ENCODE results near the gene LDHB.
"Not testable (repeated sequence)": the region's sequence is repeated elsewhere in the genome, so short reads cannot be mapped to it uniquely, and the experiment has no call there.

LDHB gene

GRCh38 chr12:21647179-21647578, 10.5 kb downstream of the LDHB start:
- Histone ChIP-seq H3K36me3 (ENCODE audit: control insufficient read depth, insufficient read depth, low read length) (peaks cover 9% of the 10 kb centered on the region), H3K4me3 (replicated peaks; ENCODE audit: low read depth, low read length) (no peak overlapping the region), H3K27me3 (replicated peaks; ENCODE audit: control insufficient read depth, insufficient read depth, low read length) (no peaks in the 10 kb centered on the region)
- DNase-seq (ENCODE audit: extremely low read depth, insufficient read length), result no peak
- TF ChIP-seq CTCF (IDR thresholded peaks at IDR 0.05; ENCODE audit: insufficient read depth, low read length, poor library complexity, severe bottlenecking), result no peak

- not testable (repeated sequence) for H3K4me3 ChIP-seq (replicated peaks; ENCODE audit: low read depth, low read length); DNase-seq (ENCODE audit: extremely low read depth, insufficient read length); H3K27me3 ChIP-seq (replicated peaks; ENCODE audit: control insufficient read depth, insufficient read depth, low read length); H3K36me3 ChIP-seq (ENCODE audit: control insufficient read depth, insufficient read depth, low read length)
Measured at GRCh38 chr12:21645041-21645500, 12.6 kb downstream of the LDHB start.

GRCh38 chr12:21644516-21644915, 13.1 kb downstream of the LDHB start:
- H3K4me3 ChIP-seq (replicated peaks; ENCODE audit: low read depth, low read length), result no peak overlapping the region
- no peak for DNase-seq (ENCODE audit: extremely low read depth, insufficient read length)
- no peaks in the 10 kb centered on the region for H3K27me3 ChIP-seq (replicated peaks; ENCODE audit: control insufficient read depth, insufficient read depth, low read length)
- no peak for TF ChIP-seq CTCF (IDR thresholded peaks at IDR 0.05; ENCODE audit: insufficient read depth, low read length, poor library complexity, severe bottlenecking)
- peaks cover 5% of the 10 kb centered on the region; the same call in 1 of the 2 replicates for H3K36me3 ChIP-seq (ENCODE audit: control insufficient read depth, insufficient read depth, low read length)

GRCh38 chr12:21643758-21644157, 13.9 kb downstream of the LDHB start:
- Histone ChIP-seq H3K4me3 (replicated peaks; ENCODE audit: low read depth, low read length) (no peak overlapping the region), H3K27me3 (replicated peaks; ENCODE audit: control insufficient read depth, insufficient read depth, low read length) (no peaks in the 10 kb centered on the region), H3K36me3 (ENCODE audit: control insufficient read depth, insufficient read depth, low read length) (peaks cover 5% of the 10 kb centered on the region; the same call in 1 of the 2 replicates)
- DNase-seq (ENCODE audit: extremely low read depth, insufficient read length), result no peak
- no peak for TF ChIP-seq CTCF (IDR thresholded peaks at IDR 0.05; ENCODE audit: insufficient read depth, low read length, poor library complexity, severe bottlenecking)

GRCh38 chr12:21642707-21643389, 14.8 kb downstream of the LDHB start:
- DNase-seq (ENCODE audit: extremely low read depth, insufficient read length), result no peak
- TF ChIP-seq CTCF (IDR thresholded peaks at IDR 0.05; ENCODE audit: insufficient read depth, low read length, poor library complexity, severe bottlenecking), result no peak
- Histone ChIP-seq H3K4me3 (replicated peaks; ENCODE audit: low read depth, low read length) (no peak overlapping the region), H3K27me3 (replicated peaks; ENCODE audit: control insufficient read depth, insufficient read depth, low read length) (no peaks in the 10 kb centered on the region), H3K36me3 (ENCODE audit: control insufficient read depth, insufficient read depth, low read length) (peaks cover 3% of the 10 kb centered on the region; the same call in 1 of the 2 replicates)

- Histone ChIP-seq H3K27me3 (replicated peaks; ENCODE audit: control insufficient read depth, insufficient read depth, low read length) (no peaks in the 10 kb centered on the region), H3K36me3 (ENCODE audit: control insufficient read depth, insufficient read depth, low read length) (peaks cover 7% of the 10 kb centered on the region), H3K4me3 (replicated peaks; ENCODE audit: low read depth, low read length) (no peak overlapping the region)
- TF ChIP-seq CTCF (IDR thresholded peaks at IDR 0.05; ENCODE audit: insufficient read depth, low read length, poor library complexity, severe bottlenecking), result no peak
- DNase-seq (ENCODE audit: extremely low read depth, insufficient read length), result no peak
Measured at GRCh38 chr12:21638054-21638891, 19.4 kb downstream of the LDHB start.
